NCI-H1436 (cell line): ENCODE data around the gene CD300H.

Experiments used
- DNase-seq: peaks from one replicate; lab custom pipeline; 2025; lab: John Stamatoyannopoulos, UW

CD300H gene

DNA sequence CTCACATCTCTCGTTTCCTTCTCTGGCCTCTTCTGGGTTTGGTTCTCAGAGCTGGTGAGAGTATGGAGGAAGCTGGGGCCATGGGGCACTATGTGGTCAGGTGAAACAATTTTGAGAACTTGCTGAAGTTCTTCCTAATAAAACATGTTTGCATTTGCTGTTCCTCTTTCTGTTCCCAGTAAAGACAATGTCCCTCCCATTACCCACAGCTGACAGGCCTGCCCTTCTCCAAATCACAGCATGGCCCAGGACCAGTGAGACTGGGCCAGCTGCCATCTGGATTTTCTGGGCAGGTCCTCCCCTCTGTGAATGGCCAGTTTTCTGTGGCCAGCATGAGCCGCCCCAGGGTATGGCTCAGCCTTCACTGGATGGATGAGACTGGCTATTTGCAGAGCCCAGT is at the start of gene CD300H:
CD300H (minus strand) TSS at position 113 of the 400 bp plus-strand sequence.
- DNase-seq, result no peak

DNA sequence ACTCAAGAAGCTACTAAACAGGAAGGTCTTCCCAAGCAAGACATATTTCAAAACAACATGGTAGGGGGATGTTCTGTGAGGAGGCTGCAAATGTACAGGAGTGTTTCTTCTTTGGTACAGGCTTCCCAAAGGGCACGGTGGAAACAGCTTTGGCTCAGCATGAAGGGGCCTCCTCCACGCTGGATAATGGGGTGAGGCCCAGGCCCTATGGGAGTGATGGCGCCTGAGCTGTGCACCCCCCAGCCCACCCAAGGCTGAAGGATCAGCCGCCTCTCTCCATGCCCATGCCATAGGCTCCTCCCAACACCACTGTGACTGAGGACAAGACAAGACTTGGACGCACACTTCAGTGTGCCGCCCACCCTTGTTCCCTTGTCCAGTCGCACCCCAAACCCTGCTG is 49.4 kb upstream of the CD300H start:
- DNase-seq, result no peak

GRCh38 chr17:74612046-74612445 is 44.7 kb upstream of the CD300H start:
- no peak for DNase-seq

DNA sequence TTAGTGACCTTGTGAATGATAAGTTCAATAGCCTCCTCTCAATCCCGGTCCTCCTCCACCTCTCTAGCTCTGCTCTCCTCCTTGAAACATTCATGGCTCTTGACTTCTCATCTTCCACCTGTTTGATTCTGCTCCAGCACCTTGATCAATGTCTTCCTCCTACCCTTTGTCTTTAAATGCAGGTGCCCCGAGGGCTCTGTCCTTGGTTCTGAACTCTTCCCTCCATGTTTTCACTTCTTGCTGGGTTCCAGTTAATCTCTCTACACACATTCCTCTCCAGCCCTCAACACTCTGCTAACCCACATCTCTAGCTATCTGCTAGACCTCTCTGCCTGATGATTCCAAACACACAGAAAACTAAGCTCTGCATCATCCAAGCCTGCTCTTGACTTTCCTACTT is 42.8 kb upstream of the CD300H start:
- no peak for DNase-seq

DNA sequence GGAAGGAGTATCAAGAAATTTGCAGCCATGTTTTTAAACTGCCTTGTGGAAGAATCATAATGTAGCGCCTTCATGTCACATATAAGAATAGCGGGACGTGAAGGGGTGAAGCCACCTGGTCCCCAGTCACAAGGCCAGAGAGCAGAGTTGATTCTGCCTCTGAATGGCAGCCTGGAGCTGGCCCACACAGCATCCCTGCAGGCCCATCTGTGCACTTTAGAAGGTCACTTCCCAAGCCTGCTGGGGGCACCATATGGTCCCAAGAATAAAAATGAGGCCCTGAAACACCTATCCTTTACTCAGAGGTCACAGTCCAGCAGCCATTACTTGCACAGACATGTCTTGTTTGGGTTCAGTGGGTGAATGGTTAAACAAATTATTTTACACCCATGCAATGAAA is 41.2 kb upstream of the CD300H start:
- DNase-seq, result no peak

- no peak for DNase-seq
Measured at GRCh38 chr17:74607221-74607620, 39.9 kb upstream of the CD300H start.

DNA sequence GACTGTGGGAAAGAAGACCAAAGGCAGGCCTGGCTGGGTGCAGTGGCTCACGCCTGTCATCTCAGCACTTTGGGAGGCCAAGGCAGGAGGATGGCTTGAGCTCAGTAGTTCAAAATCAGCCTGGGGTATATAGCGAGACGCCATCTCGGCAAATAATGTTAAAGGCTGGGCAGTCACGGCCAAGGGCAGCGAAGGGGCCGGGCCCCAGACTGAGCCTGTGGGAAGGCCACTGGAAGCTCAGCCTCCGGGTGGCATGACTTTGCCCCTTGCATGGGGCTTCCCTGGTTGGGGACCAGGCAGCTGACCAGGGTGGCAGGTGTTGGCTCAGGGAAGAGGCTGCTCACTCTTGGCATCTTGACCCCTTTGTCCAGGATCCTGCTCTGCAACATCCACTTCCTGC is 38.7 kb upstream of the CD300H start:
- no peak for DNase-seq

DNA sequence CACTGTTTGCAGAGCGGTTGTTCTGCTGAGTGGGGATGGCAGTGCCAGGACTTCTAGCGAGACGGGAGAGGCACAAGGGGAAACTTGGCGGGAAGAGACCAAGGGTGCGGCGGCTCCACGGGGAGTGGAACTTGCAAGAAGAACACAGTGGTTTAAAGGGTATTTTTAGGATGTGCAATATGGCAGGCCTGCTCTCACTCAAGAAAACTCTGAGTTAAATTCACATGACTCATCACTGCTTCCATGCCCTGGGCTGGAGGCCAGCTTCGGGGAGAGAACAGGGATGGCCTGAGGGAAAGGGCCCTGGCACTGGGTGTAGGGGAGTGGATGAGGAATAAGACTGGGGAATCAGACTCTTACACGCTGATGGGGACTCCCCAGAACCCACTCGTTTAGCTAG is 38.1 kb upstream of the CD300H start:
- no peak for DNase-seq

GRCh38 chr17:74604761-74605160 is 37.5 kb upstream of the CD300H start:
- DNase-seq, result no peak

- no peak for DNase-seq
Measured at GRCh38 chr17:74604200-74604599, 36.9 kb upstream of the CD300H start.

DNA sequence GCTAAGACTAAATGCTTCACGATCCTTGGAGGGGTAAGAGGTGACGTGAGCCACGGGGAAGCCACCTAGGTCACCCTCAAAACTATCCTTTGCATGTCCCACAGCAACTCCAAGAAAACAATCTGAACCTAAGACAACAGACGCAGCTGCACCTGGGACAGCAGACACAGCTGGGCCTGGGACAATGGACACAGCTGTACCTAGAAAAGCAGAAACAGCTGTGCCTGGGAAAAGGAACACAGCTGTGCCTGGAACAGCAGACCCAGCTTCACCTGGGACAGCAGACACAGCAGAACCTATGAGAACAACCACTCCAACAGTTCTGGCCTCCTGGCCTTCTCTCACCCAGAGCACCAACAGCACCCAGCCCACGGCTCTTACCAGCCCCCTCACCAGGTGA is 36.4 kb upstream of the CD300H start:
- no peak for DNase-seq

GRCh38 chr17:74603037-74603635 is 35.8 kb upstream of the CD300H start:
- DNase-seq, result no peak

GRCh38 chr17:74601944-74602572 is 34.7 kb upstream of the CD300H start:
- peak; percentile 5 for DNase-seq

DNA sequence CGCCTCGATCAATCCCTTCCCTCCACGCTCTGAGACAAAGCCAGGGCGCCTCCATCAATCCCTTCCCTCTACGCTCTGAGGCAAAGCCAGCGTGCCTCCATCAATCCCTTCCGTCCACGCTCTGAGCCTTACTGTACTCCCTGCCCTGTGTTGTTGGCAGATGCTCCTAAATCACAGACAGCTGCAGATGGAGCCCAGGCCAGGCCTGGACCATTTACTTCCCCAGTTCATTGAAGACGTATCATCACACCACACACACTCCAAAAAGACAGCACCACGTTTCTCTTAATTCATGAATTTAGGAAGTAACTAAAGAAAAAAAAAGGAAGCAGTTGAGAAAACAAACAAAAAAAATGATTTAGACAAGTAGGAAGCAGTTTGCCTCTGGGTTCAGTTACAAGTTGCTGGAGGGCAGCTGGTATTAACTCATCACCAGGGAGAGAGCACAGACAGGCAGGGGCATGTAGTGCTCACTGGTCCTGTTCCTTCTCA is 32.2 kb upstream of the CD300H start:
- no peak for DNase-seq

DNA sequence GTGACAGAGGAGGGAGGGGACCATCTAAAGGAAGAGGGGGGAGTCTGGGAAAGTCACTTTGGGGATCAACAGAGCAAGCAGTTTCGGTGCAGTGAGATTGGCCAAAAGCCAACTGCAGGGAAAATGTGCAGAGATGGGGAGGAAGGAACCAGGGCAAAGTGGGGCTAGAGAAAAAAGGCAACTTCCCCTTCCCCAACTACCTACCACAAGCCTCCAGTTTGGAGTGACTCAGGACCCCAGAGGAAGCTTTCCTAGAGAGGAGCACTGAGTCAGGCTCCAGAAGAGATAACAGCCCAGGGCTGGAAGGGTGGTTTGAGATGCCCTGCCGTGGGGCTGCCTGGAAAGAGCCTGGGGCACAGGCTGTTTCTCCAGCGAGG is 31.7 kb upstream of the CD300H start:
- DNase-seq, result no peak

DNA sequence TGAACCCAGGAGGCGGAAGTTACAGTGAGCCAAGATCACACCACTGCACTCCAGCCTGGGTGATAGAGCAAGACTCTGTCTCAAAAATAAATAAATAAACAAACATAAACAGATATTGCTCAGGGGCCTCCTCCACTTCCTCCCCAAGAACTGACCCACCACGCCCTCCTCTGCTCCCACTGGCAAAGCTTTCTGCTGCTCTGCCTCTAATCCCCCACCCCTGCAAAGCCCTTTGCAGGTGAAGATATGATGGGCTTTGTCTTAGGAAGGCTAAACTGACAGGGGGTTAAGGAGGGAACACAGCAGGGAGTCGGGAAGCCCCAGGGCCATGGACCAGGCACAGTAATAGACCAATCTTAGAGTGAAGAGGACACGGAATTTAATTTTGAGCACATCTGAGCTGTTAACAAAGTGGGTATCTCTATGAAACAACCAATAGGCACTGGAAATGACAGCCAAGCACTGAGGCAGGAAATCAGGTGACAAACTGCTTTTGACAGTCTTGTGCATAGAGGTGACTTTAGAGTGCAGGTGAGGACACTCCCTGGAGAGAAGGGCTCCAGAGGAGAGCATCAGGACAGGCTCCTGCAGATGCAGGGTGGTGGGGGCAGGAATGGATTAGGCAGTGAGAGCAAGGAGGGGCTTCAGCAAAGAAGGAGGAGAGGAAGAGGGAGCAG is 31.2 kb upstream of the CD300H start:
- no peak for DNase-seq

GRCh38 chr17:74597069-74597790 is 29.9 kb upstream of the CD300H start:
- DNase-seq, result no peak

DNA sequence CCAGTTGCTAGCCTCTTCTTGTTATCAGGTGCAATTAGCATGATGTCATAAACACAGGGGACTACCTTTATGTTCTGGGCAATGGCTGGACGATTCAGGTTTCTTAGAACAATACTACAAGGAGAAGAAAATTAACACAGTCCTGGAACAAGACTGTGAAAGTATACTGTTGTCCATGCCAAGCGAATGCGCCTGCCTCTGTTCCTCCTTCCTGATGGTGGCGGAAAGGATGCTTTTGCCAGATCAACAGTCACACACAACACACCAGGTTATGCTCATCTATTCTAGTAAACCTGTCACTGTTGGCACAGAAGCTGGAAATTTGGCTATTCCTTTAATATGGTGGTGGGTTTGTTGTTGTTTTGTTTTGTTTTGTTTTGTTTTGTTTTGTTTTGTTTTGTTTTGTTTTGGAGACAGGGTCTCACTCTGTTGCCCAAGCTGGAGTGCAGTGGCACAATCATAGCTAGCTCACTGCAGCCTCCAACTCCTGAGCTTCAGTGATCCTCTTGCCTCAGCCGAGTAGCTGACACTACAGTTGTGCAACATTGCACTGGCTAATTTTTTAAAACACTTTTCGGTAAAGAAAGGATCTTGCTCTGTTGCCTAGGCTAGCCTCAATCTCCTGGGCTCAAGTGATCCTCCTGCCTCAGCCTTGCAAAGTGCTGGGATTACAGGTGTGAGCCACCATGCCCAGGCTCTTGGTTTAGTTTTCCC is 27.9 kb upstream of the CD300H start:
- DNase-seq, result no peak

DNA sequence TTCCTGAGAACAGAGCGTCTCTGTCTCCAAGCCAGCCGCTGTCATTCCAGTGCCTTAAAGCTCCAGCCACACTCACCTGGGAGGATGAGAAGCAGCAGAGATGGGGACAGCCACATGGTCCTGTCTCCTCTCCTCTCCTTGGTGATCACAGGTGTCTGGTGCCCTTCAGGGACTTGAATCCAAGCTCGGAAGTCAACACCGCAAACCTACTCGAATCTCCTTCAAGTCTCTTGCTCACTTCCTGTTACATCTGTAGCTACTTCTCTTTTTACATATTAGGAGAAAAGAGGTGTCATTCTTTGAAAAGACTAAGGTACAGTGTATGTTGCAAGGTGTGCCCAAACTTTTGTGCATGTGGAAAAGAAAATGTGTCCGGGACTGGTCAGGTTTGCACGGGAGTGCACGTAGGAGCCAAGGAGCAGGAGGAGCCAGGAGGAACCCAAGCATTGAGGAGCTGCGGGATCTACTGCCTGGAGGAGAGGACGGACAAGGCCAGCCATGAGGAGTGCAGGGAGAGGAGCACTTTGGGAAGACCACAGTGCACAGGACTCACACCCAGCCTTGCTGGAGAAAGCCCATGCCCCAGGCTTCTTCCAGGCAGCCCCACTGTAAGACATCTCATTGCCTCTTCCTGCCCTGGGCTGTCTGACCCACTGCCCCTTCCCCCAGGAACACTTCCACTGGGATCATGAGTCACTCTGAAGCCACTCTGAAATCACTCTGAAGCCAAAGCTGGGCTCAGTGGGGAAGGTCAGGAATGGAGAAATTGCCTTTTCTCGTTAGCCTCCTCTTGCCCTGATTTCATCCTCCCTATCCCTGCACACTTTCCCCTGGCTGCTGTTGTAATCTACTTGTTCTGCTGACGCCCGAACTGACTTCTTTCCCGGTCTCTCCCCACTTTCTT is 25.0 kb upstream of the CD300H start, which contains the start of gene CD300LD:
CD300LD (minus strand) TSS at position 197 of the 904 bp plus-strand sequence; CDS start at position 116, 81 bp downstream.
- DNase-seq, result no peak

GRCh38 chr17:74591503-74591902 is 24.2 kb upstream of the CD300H start:
- no peak for DNase-seq

GRCh38 chr17:74585711-74586110 is 18.4 kb upstream of the CD300H start:
- DNase-seq, result no peak
